MM.1S (cell line): ENCODE measurements around the gene CLN6.

ENCODE experiments used
- DNase-seq: peaks from one replicate; pipeline ENCODE4 v3.0.0-alpha.2; 2015
- H2AFZ ChIP-seq: fragments of 300-600 bp; sonication (generic); 2 replicates; pipeline ENCODE4 v1.6.0; 2016; ENCODE audit warnings: antibody characterized with exemption, low read length
- H3F3A ChIP-seq: fragments of 300-600 bp; sonication (generic); 2 replicates; pipeline ENCODE4 v1.6.1; 2016; ENCODE audit warnings: mild to moderate bottlenecking, antibody characterized with exemption, low read length, moderate library complexity, mixed read lengths; ENCODE audit not compliant: insufficient read depth
- H3K27ac ChIP-seq: fragments of 300-600 bp; sonication (generic); 2 replicates; pipeline ENCODE4 v1.5.1; 2016; ENCODE audit warnings: mild to moderate bottlenecking, low read length
- H3K27me3 ChIP-seq: fragments of 300-600 bp; sonication (generic); replicated peaks from 2 replicates; pipeline ENCODE4 v1.6.0; 2016; ENCODE audit warnings: low read length; ENCODE audit not compliant: insufficient read depth
- H3K36me3 ChIP-seq: fragments of 300-600 bp; sonication (generic); replicated peaks from 2 replicates; pipeline ENCODE4 v1.6.1; 2016; ENCODE audit warnings: mild to moderate bottlenecking, low read length, mixed read lengths; ENCODE audit not compliant: insufficient read depth
- H3K4me1 ChIP-seq: fragments of 300-600 bp; sonication (generic); 2 replicates; pipeline ENCODE4 v1.6.1; 2016; ENCODE audit warnings: low read length, mixed read lengths
- H3K4me2 ChIP-seq: fragments of 300-600 bp; sonication (generic); 2 replicates; pipeline ENCODE4 v1.6.0; 2016; ENCODE audit warnings: low read depth, low read length
- H3K4me3 ChIP-seq: fragments of 300-600 bp; sonication (generic); 2 replicates; pipeline ENCODE4 v1.5.1; 2016; ENCODE audit warnings: low read length, mixed read lengths
- H3K79me2 ChIP-seq: fragments of 300-600 bp; sonication (generic); 2 replicates; pipeline ENCODE4 v1.6.1; 2016; ENCODE audit warnings: mixed run types, low read length, mixed read lengths
- H3K9ac ChIP-seq: fragments of 300-600 bp; sonication (generic); 2 replicates; pipeline ENCODE4 v1.6.1; 2016; ENCODE audit warnings: low read length, mixed read lengths
- H3K9me2 ChIP-seq: fragments of 300-600 bp; sonication (generic); replicated peaks from 2 replicates; pipeline ENCODE4 v1.6.1; 2016; ENCODE audit warnings: mild to moderate bottlenecking, low read length, mixed read lengths; ENCODE audit not compliant: insufficient read depth
- H3K9me3 ChIP-seq: fragments of 300-600 bp; sonication (generic); replicated peaks from 2 replicates; pipeline ENCODE4 v1.6.1; 2016; ENCODE audit warnings: mild to moderate bottlenecking, low read length, mixed read lengths; ENCODE audit not compliant: insufficient read depth
- H4K20me1 ChIP-seq: fragments of 300-600 bp; sonication (generic); 2 replicates; pipeline ENCODE4 v1.6.1; 2016; ENCODE audit warnings: mild to moderate bottlenecking, low read length, moderate library complexity, mixed read lengths; ENCODE audit not compliant: insufficient read depth
- CTCF ChIP-seq: fragments of 300-600 bp; sonication (generic); IDR thresholded peaks from 2 replicates; pipeline ENCODE4 v1.5.1; 2016; ENCODE audit warnings: antibody characterized with exemption, low read length, mixed read lengths
- EZH2 ChIP-seq: fragments of 300-600 bp; sonication (generic); optimal IDR thresholded peaks from 2 replicates; pipeline ENCODE3; 2017; ENCODE audit warnings: low read depth, mild to moderate bottlenecking, antibody characterized with exemption, low read length, mixed read lengths
- EZH2phosphoT487 ChIP-seq: fragments of 300-600 bp; sonication (generic); IDR thresholded peaks from 2 replicates; pipeline ENCODE4 v1.6.1; 2018; ENCODE audit warnings: antibody characterized with exemption, low read length

The CLN6 gene

GRCh38 chr15:68275165-68275746 lies 45.7 kb upstream of the CLN6 start:
- H3F3A ChIP-seq: peaks cover 26% of the 10 kb centered on the region
- no peaks in the 10 kb centered on the region; the same call in 1 of the 2 replicates for H3K36me3 ChIP-seq
- DNase-seq: no peak
- no peaks in the 10 kb centered on the region for H3K9me3 ChIP-seq
- peak overlapping the region; percentile 93; the same call in 1 of the 2 replicates for H3K4me2 ChIP-seq
- peaks cover 52% of the 10 kb centered on the region for H3K79me2 ChIP-seq
- no peak overlapping the region for H2AFZ ChIP-seq
- no peak overlapping the region for H3K9ac ChIP-seq
- H4K20me1 ChIP-seq: no peaks in the 10 kb centered on the region
- 0 out of 2 replicates have a peak, but pooled peaks cover 9% of the 10 kb centered on the region for H3K4me1 ChIP-seq
- TF ChIP-seq CTCF (no peak), EZH2 (no peak), EZH2phosphoT487 (no peak)
- H3K27ac ChIP-seq: no peak overlapping the region
- no peak overlapping the region for H3K4me3 ChIP-seq
- H3K27me3 ChIP-seq: no peaks in the 10 kb centered on the region
- H3K9me2 ChIP-seq: no peaks in the 10 kb centered on the region

GRCh38 chr15:68274201-68274848 lies 44.8 kb upstream of the CLN6 start:
- no peak overlapping the region for H2AFZ ChIP-seq
- peaks cover 42% of the 10 kb centered on the region for H3K79me2 ChIP-seq
- no peak for TF ChIP-seq EZH2
- no peak for TF ChIP-seq EZH2phosphoT487
- TF ChIP-seq CTCF: no peak
- no peak overlapping the region for H3K27ac ChIP-seq
- no peaks in the 10 kb centered on the region for H3K9me3 ChIP-seq
- H3K27me3 ChIP-seq: no peaks in the 10 kb centered on the region
- H3K4me1 ChIP-seq: 0 out of 2 replicates have a peak, but pooled peaks cover 9% of the 10 kb centered on the region
- H3F3A ChIP-seq: peaks cover 16% of the 10 kb centered on the region
- no peaks in the 10 kb centered on the region; the same call in 1 of the 2 replicates for H3K36me3 ChIP-seq
- no peak overlapping the region for H3K4me3 ChIP-seq
- H3K4me2 ChIP-seq: no peak overlapping the region
- H4K20me1 ChIP-seq: no peaks in the 10 kb centered on the region
- no peaks in the 10 kb centered on the region for H3K9me2 ChIP-seq
- H3K9ac ChIP-seq: no peak overlapping the region
- no peak for DNase-seq

- H3K4me2 ChIP-seq: no peak overlapping the region
- no peak for DNase-seq
- H3F3A ChIP-seq: peaks cover 3% of the 10 kb centered on the region; the same call in 1 of the 2 replicates
- H3K9me2 ChIP-seq: no peaks in the 10 kb centered on the region
- H3K27me3 ChIP-seq: no peaks in the 10 kb centered on the region
- TF ChIP-seq CTCF (no peak), EZH2phosphoT487 (no peak), EZH2 (no peak)
- no peak overlapping the region for H3K27ac ChIP-seq
- no peaks in the 10 kb centered on the region for H4K20me1 ChIP-seq
- H3K36me3 ChIP-seq: no peaks in the 10 kb centered on the region
- no peak overlapping the region for H3K4me3 ChIP-seq
- H3K79me2 ChIP-seq: peaks cover 27% of the 10 kb centered on the region
- 0 out of 2 replicates have a peak, but pooled peaks cover 9% of the 10 kb centered on the region for H3K4me1 ChIP-seq
- no peaks in the 10 kb centered on the region for H3K9me3 ChIP-seq
- no peak overlapping the region for H2AFZ ChIP-seq
- no peak overlapping the region for H3K9ac ChIP-seq
Observed at GRCh38 chr15:68272721-68273271, 43.3 kb upstream of the CLN6 start.
